WTC11 (cell line): Measurements from ENCODE around the gene NOTUM. TPM values are rescaled to one million over a fixed set of nuclear protein-coding genes. Genes with fewer than 3 reads are reported as not detected.
A peak's percentile ranks its signal among the peaks of the same experiment; 100 is the strongest.

Experiments
- ATAC-seq: fragments of 200-7000 bp; cut with Tn5 transposase; 2 replicates; pipeline ENCODE4 v1.10.0; 2021; ENCODE audit warnings: mild to moderate bottlenecking, moderate library complexity
- CTCF ChIA-PET: fragments of 300-600 bp; sonication (Branson Sonifier 250); formaldehyde crosslinking; loops from one replicate; lab custom pipeline; 2021; ENCODE audit warnings: antibody characterized with exemption; lab: Charles Lee
- POLR2A ChIA-PET: fragments of 350-600 bp; sonication (Branson Sonifier 250); formaldehyde crosslinking; loops from one replicate; lab custom pipeline; 2021; ENCODE audit warnings: antibody characterized with exemption; lab: Charles Lee
- DNase-seq: peaks from one replicate; pipeline ENCODE4 v3.0.0; 2021; ENCODE audit warnings: low spot score
- H3K27ac Mint-ChIP-seq: 2 replicates; pipeline ENCODE4 v1.8.0; 2021; ENCODE audit warnings: mixed read lengths
- H3K27me3 Mint-ChIP-seq: 2 replicates; pipeline ENCODE4 v1.8.0; 2021; ENCODE audit warnings: low read depth, mild to moderate bottlenecking, moderate library complexity, mixed read lengths
- H3K36me3 Mint-ChIP-seq: 2 replicates; pipeline ENCODE4 v1.8.0; 2021; ENCODE audit warnings: mixed read lengths
- H3K4me1 Mint-ChIP-seq: 2 replicates; pipeline ENCODE4 v1.8.0; 2022; ENCODE audit warnings: mixed read lengths
- H3K4me3 Mint-ChIP-seq: 2 replicates; pipeline ENCODE4 v1.8.0; 2021; ENCODE audit warnings: mild to moderate bottlenecking, moderate library complexity, mixed read lengths
- H3K9me3 Mint-ChIP-seq: 2 replicates; pipeline ENCODE4 v1.8.0; 2021; ENCODE audit warnings: mixed read lengths
- ELF4 ChIP-seq: sonication (generic); formaldehyde crosslinking; IDR thresholded peaks from 2 replicates; pipeline ENCODE4 v1.8.1; 2022; ENCODE audit warnings: low read depth, mild to moderate bottlenecking, moderate library complexity, missing genetic modification reagents
- ESRRA ChIP-seq: sonication (generic); formaldehyde crosslinking; IDR thresholded peaks from 2 replicates; pipeline ENCODE4 v1.8.1; 2022; ENCODE audit warnings: mild to moderate bottlenecking, missing genetic modification reagents, borderline replicate concordance
- FOXP1 ChIP-seq: sonication (generic); formaldehyde crosslinking; IDR thresholded peaks from 2 replicates; pipeline ENCODE4 v1.8.0; 2022; ENCODE audit warnings: missing genetic modification reagents, mild to moderate bottlenecking, moderate library complexity, borderline replicate concordance
- HMGA2 ChIP-seq: fragments of 250-450 bp; sonication (Bioruptor Pico); IDR thresholded peaks from 2 replicates; pipeline ENCODE4 v1.4.0; 2021; ENCODE audit warnings: mild to moderate bottlenecking, moderate library complexity
- IRF2 ChIP-seq: sonication (generic); formaldehyde crosslinking; IDR thresholded peaks from 2 replicates; pipeline ENCODE4 v1.8.0; 2022; ENCODE audit warnings: low read depth, missing genetic modification reagents, borderline replicate concordance
- JAZF1 ChIP-seq: fragments of 250-450 bp; sonication (Bioruptor Pico); IDR thresholded peaks from 2 replicates; pipeline ENCODE4 v1.9.0; 2021; ENCODE audit warnings: moderate library complexity, mild to moderate bottlenecking, inconsistent platforms
- JUN ChIP-seq: sonication (generic); formaldehyde crosslinking; IDR thresholded peaks from 2 replicates; pipeline ENCODE4 v1.8.0; 2023; ENCODE audit warnings: mild to moderate bottlenecking, missing genetic modification reagents
- KAT7 ChIP-seq: sonication (generic); formaldehyde crosslinking; IDR thresholded peaks from 2 replicates; pipeline ENCODE4 v1.8.1; 2023; ENCODE audit warnings: missing genetic modification reagents, mild to moderate bottlenecking, borderline replicate concordance
- NR1H2 ChIP-seq: sonication (generic); formaldehyde crosslinking; IDR thresholded peaks from 2 replicates; pipeline ENCODE4 v1.9.0; 2021; ENCODE audit warnings: mild to moderate bottlenecking, moderate library complexity, missing genetic modification reagents
- NR3C1 ChIP-seq: sonication (generic); formaldehyde crosslinking; conservative IDR thresholded peaks from 2 replicates; pipeline ENCODE4 v1.8.1; 2023; ENCODE audit warnings: low read depth, mild to moderate bottlenecking, missing genetic modification reagents
- TEAD1 ChIP-seq: sonication (generic); formaldehyde crosslinking; IDR thresholded peaks from 2 replicates; pipeline ENCODE4 v1.8.0; 2022; ENCODE audit warnings: mild to moderate bottlenecking, missing genetic modification reagents
- ZBTB21 ChIP-seq: sonication (generic); formaldehyde crosslinking; IDR thresholded peaks from 2 replicates; pipeline ENCODE4 v1.8.1; 2023; ENCODE audit warnings: mild to moderate bottlenecking, missing genetic modification reagents, borderline replicate concordance
- ZNF396 ChIP-seq: fragments of 250-450 bp; sonication (Bioruptor Pico); IDR thresholded peaks from 2 replicates; pipeline ENCODE4 v1.8.0; 2021; ENCODE audit warnings: mild to moderate bottlenecking, moderate library complexity, borderline replicate concordance
- total RNA-seq: library from RNA; stranded (reverse); gene quantifications from 3 replicates; pipeline ENCODE4 v1.2.3, GENCODE V29; 2021
- TF ChIP-seq, protein P1 (sequence below): sonication (generic); formaldehyde crosslinking; IDR thresholded peaks from 2 replicates; pipeline ENCODE4 v1.8.0; 2022; ENCODE audit warnings: mild to moderate bottlenecking, missing genetic modification reagents
- TF ChIP-seq, protein P2 (sequence below): sonication (generic); formaldehyde crosslinking; IDR thresholded peaks from 2 replicates; pipeline ENCODE4 v1.8.1; 2023; ENCODE audit warnings: mild to moderate bottlenecking, missing genetic modification reagents, moderate library complexity
- TF ChIP-seq, protein P3 (sequence below): sonication (generic); formaldehyde crosslinking; IDR thresholded peaks from 2 replicates; pipeline ENCODE4 v1.8.1; 2023; ENCODE audit warnings: mild to moderate bottlenecking, missing genetic modification reagents
- TF ChIP-seq, protein P4 (sequence below): sonication (generic); formaldehyde crosslinking; IDR thresholded peaks from 2 replicates; pipeline ENCODE4 v1.8.1; 2023; ENCODE audit warnings: mild to moderate bottlenecking, missing genetic modification reagents, borderline replicate concordance
- TF ChIP-seq, protein P5 (sequence below): sonication (generic); formaldehyde crosslinking; IDR thresholded peaks from 2 replicates; pipeline ENCODE4 v1.8.0; 2022; ENCODE audit warnings: mild to moderate bottlenecking, missing genetic modification reagents

Gene NOTUM
- total RNA-seq, 1 experiment from 2014 or later: 1.7 TPM

DNA sequence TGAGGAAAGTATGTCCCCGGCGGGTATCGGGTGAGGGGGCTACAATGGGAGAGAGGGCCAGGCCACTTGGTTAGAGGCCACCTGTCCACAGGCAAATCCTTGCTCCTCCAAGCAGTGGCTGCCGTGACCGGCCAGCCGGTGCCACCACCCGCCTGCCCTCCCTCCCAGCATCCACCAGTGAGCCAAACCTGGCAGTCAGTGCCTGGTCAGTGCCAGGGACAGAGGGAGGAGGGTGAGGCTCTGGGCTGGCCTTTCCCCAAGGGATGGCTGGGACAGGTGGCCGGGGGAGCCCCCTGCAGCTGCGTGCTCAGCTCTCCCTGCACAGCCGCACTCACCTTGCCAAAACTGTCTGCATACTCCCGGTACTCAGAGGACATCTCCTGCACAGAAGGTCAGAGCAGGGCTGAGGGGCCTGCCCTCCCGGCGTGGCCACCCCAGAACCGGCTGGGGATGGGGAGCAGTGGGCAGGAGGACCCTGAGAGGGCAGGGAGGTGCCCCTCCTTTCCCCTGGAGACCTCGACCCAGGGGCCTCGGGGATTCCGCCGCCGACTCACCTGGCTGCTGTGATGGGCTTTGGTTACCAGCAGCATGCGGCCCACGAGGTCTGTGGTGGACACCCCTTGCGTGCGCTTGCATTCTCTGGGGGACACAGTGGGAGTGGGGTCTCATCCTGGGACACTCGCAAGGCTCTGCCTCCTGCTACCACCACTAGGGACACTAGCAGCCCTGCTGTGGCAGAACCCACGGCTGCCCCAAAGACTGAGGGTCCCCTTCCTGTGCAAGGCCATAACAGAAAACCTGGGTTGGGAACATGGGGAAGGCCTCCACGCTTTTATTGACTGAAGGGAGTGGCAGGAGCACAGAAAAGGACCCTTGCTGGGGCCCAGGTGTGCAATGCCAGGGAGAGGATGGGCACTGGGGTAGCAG, 53.5 kb downstream of the NOTUM start (continued):
- TF ChIP-seq FOXP1 (CRISPR knock-in tag) (no peak), NR1H2 (no peak), IRF2 (CRISPR knock-in tag) (no peak), ELF4 (CRISPR knock-in tag) (no peak), TEAD1 (CRISPR knock-in tag) (no peak), JUN (CRISPR knock-in tag) (no peak), ZNF396 (CRISPR knock-in tag) (no peak), ZBTB21 (CRISPR knock-in tag) (no peak), HMGA2 (no peak), NR3C1 (CRISPR knock-in tag) (no peak)
- TF ChIP-seq, protein P1, sequence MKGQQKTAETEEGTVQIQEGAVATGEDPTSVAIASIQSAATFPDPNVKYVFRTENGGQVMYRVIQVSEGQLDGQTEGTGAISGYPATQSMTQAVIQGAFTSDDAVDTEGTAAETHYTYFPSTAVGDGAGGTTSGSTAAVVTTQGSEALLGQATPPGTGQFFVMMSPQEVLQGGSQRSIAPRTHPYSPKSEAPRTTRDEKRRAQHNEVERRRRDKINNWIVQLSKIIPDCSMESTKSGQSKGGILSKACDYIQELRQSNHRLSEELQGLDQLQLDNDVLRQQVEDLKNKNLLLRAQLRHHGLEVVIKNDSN (CRISPR knock-in tag): no peak

DNA sequence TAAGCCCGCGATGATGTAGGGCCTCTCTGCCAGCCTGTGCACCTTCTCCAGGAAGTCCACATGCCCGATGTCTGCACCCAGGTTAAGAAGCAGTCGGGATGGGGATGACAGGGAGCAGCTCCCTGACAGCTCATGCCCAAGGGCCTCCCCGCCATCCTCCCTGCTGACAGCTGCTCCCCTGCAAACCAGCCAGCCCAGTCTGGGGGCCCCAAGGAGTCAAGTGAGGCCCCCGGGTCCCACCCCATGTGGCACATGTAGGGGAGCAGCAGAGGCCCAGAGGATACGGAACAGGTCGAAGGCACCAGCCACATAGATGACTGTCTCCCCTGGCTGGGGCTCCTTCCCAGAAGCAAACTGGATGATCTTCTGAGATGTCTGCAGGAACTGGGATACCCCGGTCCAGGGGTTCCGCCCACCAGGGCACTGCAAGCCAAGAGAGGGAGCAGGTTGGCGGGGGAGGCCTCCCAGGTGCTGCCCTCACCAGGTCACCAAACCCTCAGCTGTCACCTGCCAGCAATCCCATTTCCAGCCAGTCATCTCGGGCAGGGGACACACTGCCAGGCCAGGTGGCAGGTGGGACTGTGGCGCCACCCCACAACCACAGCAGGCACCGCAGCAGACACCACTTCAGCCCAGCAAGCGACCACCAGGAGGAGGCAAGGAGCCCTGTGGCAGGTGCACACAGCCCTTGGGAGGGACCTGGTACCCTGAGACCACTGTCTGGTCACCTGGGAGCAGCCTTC, 54.3 kb downstream of the NOTUM start:
- peak; percentile 60 for DNase-seq
- ATAC-seq: no peak
- peaks cover under 1% of the 10 kb centered on the region for H3K27me3 Mint-ChIP-seq
- peaks cover 3% of the 10 kb centered on the region; the same call in 1 of the 2 replicates for H3K4me1 Mint-ChIP-seq
- no peaks in the 10 kb centered on the region for H3K36me3 Mint-ChIP-seq
- CTCF ChIA-PET: no interaction called here
- H3K27ac Mint-ChIP-seq: no peak overlapping the region
- TF ChIP-seq, protein P2, sequence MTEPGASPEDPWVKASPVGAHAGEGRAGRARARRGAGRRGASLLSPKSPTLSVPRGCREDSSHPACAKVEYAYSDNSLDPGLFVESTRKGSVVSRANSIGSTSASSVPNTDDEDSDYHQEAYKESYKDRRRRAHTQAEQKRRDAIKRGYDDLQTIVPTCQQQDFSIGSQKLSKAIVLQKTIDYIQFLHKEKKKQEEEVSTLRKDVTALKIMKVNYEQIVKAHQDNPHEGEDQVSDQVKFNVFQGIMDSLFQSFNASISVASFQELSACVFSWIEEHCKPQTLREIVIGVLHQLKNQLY (CRISPR knock-in tag): no peak
- TF ChIP-seq, protein P3, sequence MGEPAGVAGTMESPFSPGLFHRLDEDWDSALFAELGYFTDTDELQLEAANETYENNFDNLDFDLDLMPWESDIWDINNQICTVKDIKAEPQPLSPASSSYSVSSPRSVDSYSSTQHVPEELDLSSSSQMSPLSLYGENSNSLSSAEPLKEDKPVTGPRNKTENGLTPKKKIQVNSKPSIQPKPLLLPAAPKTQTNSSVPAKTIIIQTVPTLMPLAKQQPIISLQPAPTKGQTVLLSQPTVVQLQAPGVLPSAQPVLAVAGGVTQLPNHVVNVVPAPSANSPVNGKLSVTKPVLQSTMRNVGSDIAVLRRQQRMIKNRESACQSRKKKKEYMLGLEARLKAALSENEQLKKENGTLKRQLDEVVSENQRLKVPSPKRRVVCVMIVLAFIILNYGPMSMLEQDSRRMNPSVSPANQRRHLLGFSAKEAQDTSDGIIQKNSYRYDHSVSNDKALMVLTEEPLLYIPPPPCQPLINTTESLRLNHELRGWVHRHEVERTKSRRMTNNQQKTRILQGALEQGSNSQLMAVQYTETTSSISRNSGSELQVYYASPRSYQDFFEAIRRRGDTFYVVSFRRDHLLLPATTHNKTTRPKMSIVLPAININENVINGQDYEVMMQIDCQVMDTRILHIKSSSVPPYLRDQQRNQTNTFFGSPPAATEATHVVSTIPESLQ: no peak
- TF ChIP-seq, protein P4, sequence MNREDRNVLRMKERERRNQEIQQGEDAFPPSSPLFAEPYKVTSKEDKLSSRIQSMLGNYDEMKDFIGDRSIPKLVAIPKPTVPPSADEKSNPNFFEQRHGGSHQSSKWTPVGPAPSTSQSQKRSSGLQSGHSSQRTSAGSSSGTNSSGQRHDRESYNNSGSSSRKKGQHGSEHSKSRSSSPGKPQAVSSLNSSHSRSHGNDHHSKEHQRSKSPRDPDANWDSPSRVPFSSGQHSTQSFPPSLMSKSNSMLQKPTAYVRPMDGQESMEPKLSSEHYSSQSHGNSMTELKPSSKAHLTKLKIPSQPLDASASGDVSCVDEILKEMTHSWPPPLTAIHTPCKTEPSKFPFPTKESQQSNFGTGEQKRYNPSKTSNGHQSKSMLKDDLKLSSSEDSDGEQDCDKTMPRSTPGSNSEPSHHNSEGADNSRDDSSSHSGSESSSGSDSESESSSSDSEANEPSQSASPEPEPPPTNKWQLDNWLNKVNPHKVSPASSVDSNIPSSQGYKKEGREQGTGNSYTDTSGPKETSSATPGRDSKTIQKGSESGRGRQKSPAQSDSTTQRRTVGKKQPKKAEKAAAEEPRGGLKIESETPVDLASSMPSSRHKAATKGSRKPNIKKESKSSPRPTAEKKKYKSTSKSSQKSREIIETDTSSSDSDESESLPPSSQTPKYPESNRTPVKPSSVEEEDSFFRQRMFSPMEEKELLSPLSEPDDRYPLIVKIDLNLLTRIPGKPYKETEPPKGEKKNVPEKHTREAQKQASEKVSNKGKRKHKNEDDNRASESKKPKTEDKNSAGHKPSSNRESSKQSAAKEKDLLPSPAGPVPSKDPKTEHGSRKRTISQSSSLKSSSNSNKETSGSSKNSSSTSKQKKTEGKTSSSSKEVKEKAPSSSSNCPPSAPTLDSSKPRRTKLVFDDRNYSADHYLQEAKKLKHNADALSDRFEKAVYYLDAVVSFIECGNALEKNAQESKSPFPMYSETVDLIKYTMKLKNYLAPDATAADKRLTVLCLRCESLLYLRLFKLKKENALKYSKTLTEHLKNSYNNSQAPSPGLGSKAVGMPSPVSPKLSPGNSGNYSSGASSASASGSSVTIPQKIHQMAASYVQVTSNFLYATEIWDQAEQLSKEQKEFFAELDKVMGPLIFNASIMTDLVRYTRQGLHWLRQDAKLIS: no peak
- TF ChIP-seq JAZF1 (CRISPR knock-in tag) (no peak), KAT7 (CRISPR knock-in tag) (no peak), ESRRA (CRISPR knock-in tag) (no peak)
- TF ChIP-seq, protein P5, sequence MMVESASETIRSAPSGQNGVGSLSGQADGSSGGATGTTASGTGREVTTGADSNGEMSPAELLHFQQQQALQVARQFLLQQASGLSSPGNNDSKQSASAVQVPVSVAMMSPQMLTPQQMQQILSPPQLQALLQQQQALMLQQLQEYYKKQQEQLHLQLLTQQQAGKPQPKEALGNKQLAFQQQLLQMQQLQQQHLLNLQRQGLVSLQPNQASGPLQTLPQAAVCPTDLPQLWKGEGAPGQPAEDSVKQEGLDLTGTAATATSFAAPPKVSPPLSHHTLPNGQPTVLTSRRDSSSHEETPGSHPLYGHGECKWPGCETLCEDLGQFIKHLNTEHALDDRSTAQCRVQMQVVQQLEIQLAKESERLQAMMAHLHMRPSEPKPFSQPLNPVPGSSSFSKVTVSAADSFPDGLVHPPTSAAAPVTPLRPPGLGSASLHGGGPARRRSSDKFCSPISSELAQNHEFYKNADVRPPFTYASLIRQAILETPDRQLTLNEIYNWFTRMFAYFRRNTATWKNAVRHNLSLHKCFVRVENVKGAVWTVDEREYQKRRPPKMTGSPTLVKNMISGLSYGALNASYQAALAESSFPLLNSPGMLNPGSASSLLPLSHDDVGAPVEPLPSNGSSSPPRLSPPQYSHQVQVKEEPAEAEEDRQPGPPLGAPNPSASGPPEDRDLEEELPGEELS: no peak
- TF ChIP-seq, all 79 proteins: peak for 0
- no peak overlapping the region for H3K4me3 Mint-ChIP-seq
- POLR2A ChIA-PET: no interaction called here
- H3K9me3 Mint-ChIP-seq: no peaks in the 10 kb centered on the region
